Cardiac fibroblast (primary cell): ENCODE results near the gene TSPAN9.

Experiments used
- DNase-seq, 2 donors: peaks; one replicate each; pipeline versions ENCODE4 v3.0.0 to v3.0.0-alpha.2; 2010; ENCODE audit warnings: low read depth in 2 of 2
- H3K4me3 ChIP-seq, 2 donors: replicated peaks in 1 of 2; 1 replicate in 1 of 2; 2 replicates in 1 of 2; pipeline ENCODE4 v1.5.1; 2011; ENCODE audit warnings: low read depth in 2 of 2, low read length in 2 of 2, mild to moderate bottlenecking in 2 of 2, moderate library complexity in 1 of 2
- TF ChIP-seq, protein P1 (sequence below): IDR thresholded peaks from one replicate; pipeline ENCODE4 v1.5.1; 2011; ENCODE audit warnings: low read depth, mild to moderate bottlenecking, low read length, inconsistent platforms

Gene TSPAN9

GRCh38 chr12:3134526-3135135 is 57.5 kb downstream of the TSPAN9 start:
- TF ChIP-seq, protein P1, sequence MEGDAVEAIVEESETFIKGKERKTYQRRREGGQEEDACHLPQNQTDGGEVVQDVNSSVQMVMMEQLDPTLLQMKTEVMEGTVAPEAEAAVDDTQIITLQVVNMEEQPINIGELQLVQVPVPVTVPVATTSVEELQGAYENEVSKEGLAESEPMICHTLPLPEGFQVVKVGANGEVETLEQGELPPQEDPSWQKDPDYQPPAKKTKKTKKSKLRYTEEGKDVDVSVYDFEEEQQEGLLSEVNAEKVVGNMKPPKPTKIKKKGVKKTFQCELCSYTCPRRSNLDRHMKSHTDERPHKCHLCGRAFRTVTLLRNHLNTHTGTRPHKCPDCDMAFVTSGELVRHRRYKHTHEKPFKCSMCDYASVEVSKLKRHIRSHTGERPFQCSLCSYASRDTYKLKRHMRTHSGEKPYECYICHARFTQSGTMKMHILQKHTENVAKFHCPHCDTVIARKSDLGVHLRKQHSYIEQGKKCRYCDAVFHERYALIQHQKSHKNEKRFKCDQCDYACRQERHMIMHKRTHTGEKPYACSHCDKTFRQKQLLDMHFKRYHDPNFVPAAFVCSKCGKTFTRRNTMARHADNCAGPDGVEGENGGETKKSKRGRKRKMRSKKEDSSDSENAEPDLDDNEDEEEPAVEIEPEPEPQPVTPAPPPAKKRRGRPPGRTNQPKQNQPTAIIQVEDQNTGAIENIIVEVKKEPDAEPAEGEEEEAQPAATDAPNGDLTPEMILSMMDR = no peak
- H3K4me3 ChIP-seq = no peak overlapping the region
- no peak for DNase-seq

- TF ChIP-seq, protein P1 = peak; percentile 78
- H3K4me3 ChIP-seq = no peak overlapping the region
- peak; percentile 85 to 89 for DNase-seq
These were observed 58.6 kb downstream of the TSPAN9 start for GRCh38 chr12:3135522-3136461.

DNA sequence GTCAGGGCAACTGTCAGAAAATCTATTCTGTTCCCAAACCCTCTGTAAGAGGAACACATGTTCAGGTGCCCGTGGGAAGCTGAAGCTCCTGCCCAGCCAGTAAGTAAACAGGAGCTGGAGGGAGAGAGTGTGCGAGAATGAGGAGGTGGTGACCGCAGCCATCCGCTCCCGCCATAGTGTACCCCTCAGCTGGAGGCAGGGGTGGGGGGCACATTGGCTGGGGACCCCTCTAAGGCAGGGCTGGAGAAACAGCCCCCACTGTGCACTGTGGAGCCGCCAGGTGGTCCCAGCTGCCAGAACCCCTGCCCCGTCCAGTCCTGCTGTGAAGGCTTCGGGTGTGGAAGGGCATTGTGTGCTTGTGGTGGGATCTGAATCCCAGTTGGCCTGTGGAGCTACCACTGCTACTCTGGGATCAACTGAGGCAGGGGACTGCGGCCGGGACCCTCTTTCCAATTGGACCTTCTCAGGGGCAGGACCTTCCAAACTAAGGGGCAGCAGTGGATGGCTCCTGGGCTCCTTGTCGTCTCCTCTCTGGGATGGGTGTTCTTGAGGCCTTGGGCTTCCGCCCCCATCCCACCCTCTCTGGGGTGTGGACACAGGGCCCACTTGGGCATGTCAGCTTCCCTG is 59.6 kb downstream of the TSPAN9 start:
- TF ChIP-seq, protein P1 = no peak
- DNase-seq = no peak
- no peak overlapping the region for H3K4me3 ChIP-seq

GRCh38 chr12:3137268-3137781 is 60.1 kb downstream of the TSPAN9 start:
- no peak overlapping the region for H3K4me3 ChIP-seq
- DNase-seq = peak; percentile 57 to 67
- TF ChIP-seq, protein P1 = no peak

DNA sequence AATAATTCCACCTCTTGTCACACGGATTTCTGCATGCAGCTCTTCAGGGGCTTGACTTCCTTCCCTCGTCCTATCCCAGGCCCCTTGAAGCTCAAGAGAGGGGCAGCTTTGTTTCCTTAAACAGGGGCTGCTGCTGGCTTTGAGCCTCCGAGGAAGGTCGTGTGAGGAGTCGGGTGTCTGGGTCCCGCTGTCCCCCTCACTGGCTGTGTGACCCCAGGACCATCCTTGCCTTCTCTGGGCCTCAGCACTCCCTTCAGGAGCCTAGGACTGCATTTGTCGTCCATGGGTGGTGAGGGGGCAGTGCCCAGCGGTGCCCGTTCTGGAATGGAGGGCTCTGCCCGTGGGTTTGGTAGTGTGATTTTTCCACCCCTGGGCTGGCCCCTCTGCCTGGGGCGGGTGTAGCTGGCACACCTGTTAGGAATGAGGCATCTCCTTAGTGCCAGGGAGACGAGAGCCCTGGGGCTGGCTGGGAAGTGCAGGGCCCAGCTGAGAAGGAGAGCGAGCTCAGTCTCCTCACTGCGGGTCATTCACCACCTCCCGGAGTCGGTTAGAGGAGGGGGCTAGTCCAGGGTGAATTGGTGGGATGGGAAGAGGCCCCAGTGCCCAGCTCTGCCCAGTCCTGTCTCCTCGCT is 60.8 kb downstream of the TSPAN9 start:
- no peak overlapping the region for H3K4me3 ChIP-seq
- TF ChIP-seq, protein P1 = no peak
- no peak for DNase-seq

- TF ChIP-seq, protein P1 = no peak
- no peak for DNase-seq
- H3K4me3 ChIP-seq = no peak overlapping the region
These were observed 61.8 kb downstream of the TSPAN9 start for GRCh38 chr12:3138941-3139511.
